A549 (cell line): ENCODE results near the gene ZNF736. TPM values are rescaled to one million over a fixed set of nuclear protein-coding genes. Genes with fewer than 3 reads are reported as not detected.

Source experiments
- polyA plus RNA-seq, 4 experiments: library from polyadenylated mRNA; depleted of rRNA in 3 of 4; stranded (reverse); fragments of >200 nt; fragmentation: RNase III in 1 of 4; extraction: RNeasy Plus Mini Kit Qiagen cat#74134 plus additional on column Dnase treatment in 1 of 4; gene quantifications; 2 replicates in 3 of 4; 3 replicates in 1 of 4; pipeline ENCODE4 v1.2.3, GENCODE V29; 2011 to 2017

The ZNF736 gene
- polyA plus RNA-seq, 2 of the 4 experiments (the other 2 are of a cell fraction): 0.01 to 0.12 TPM

Other genes starting within 250 kb of the ZNF736 start
- gene ZNF735, start 106.8 kb upstream of the ZNF736 start, polyA plus RNA-seq (2011; rRNA removed): not detected in 2 replicates
- gene ZNF735, start 106.8 kb upstream of the ZNF736 start, polyA plus RNA-seq (2017; fragmentation: RNase III; extraction: RNeasy Plus Mini Kit Qiagen cat#74134 plus additional on column Dnase treatment): not detected in 3 replicates
- not detected in 2 replicates for gene ZNF679, start 85.5 kb upstream of the ZNF736 start, polyA plus RNA-seq (2011; rRNA removed)
- gene ZNF679, start 85.5 kb upstream of the ZNF736 start, polyA plus RNA-seq (2017; fragmentation: RNase III; extraction: RNeasy Plus Mini Kit Qiagen cat#74134 plus additional on column Dnase treatment): not detected in 3 replicates
- 5.7 and 6.6 TPM in 2 replicates for gene ZNF680, start 249.1 kb downstream of the ZNF736 start, polyA plus RNA-seq (2011; rRNA removed)
- gene ZNF680, start 249.1 kb downstream of the ZNF736 start, polyA plus RNA-seq (2017; fragmentation: RNase III; extraction: RNeasy Plus Mini Kit Qiagen cat#74134 plus additional on column Dnase treatment): 3.9 to 4.7 TPM (median 4.6 TPM) in 3 replicates